ENCODE results near the gene ALMS1. TPM values are rescaled to one million over a fixed set of nuclear protein-coding genes. Genes with fewer than 3 reads are reported as not detected.
"Not testable (repeated sequence)": the region's sequence is repeated elsewhere in the genome, so short reads cannot be mapped to it uniquely, and the experiment has no call there.

ALMS1 gene
- total RNA-seq, 1 donor from 2014 or later, result 12.8 TPM

DNA sequence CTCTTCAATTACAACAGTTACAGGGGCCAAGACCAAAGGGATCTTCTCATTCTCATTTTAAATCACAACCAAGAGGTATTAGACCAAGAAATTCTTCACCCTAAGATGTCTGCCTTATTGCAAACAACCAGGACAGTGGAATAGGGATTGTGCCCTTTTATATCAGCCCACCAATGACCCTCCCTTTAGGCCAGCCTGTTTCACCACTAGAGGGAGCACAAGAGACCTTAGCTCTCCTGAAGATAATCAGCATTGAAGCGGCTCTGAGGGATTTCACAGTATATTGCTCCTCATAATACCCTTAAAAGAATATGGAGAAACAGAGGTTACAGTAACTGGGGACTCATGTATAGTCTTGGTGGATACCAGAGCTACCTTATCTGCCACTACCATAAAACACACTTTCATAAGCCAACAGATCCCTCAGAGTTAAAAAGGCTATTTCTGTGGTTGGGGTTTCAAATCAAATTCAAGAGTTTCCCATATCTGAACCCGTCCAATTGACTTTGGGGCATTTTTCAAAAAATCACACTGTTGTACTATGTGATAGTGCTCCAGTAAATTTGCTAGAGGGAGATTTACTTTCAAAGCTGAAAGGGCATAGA, 245.1 kb downstream of the ALMS1 start:
- H3K27ac ChIP-seq; H3K36me3 ChIP-seq; H3K9me3 ChIP-seq; DNase-seq (ENCODE audit: low spot score in 2 of 2); H3K27me3 ChIP-seq; intact Hi-C loops (cut with DNase I); H3K4me3 ChIP-seq; H3K4me1 ChIP-seq: not testable (repeated sequence)
- TF ChIP-seq, protein P1, sequence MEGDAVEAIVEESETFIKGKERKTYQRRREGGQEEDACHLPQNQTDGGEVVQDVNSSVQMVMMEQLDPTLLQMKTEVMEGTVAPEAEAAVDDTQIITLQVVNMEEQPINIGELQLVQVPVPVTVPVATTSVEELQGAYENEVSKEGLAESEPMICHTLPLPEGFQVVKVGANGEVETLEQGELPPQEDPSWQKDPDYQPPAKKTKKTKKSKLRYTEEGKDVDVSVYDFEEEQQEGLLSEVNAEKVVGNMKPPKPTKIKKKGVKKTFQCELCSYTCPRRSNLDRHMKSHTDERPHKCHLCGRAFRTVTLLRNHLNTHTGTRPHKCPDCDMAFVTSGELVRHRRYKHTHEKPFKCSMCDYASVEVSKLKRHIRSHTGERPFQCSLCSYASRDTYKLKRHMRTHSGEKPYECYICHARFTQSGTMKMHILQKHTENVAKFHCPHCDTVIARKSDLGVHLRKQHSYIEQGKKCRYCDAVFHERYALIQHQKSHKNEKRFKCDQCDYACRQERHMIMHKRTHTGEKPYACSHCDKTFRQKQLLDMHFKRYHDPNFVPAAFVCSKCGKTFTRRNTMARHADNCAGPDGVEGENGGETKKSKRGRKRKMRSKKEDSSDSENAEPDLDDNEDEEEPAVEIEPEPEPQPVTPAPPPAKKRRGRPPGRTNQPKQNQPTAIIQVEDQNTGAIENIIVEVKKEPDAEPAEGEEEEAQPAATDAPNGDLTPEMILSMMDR (IDR thresholded peaks at IDR 0.05), result peak in 1 of 3 experiments; percentile 13

DNA sequence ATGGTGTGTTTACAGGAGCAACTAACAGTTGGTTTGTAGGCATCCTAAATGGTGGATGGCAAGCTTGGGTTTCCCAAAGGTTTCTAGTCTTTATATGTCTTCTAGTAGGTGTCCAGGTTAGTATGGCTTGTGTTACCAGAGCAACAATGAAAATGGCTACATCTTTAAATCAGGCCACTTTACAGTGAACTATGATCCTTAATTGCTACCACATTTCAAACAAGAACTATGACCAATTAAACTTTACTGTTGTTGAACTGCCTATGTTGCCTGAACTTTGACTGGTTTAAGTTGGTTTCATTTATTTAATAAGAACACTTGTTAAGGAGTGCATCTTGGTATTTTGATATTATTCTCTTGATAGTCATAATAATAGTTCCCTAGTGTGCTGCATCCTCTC, 251.3 kb downstream of the ALMS1 start:
- H3K27me3 ChIP-seq; H3K27ac ChIP-seq; H3K9me3 ChIP-seq; H3K4me1 ChIP-seq; intact Hi-C loops (cut with DNase I); DNase-seq (ENCODE audit: low spot score in 2 of 2); H3K36me3 ChIP-seq; H3K4me3 ChIP-seq: not testable (repeated sequence)

DNA sequence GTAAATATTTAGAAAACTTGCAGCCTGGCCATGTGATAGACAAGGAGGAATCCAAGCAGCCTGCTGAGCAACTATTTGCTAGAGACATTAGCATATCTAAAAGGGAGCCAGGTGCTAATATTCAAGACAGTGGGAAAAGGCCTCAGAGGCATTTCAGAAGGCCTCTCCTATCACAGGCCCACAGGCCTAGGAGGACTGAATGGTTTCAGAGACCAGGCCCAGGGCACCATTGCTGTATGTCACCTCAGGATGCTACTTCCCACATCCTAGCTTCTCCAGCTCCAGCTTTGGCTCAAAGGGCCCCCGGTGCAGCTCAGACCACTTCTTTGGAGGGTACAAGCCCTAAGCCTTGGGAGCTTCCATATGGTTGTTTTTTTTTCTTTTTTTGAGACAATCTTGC, 252.8 kb downstream of the ALMS1 start:
- no peak overlapping the region for H3K4me3 ChIP-seq
- no peaks in the 10 kb centered on the region for H3K36me3 ChIP-seq
- intact Hi-C loops (cut with DNase I), result no loop called here
- TF ChIP-seq, protein P1 (IDR thresholded peaks at IDR 0.05), result no peak
- H3K4me1 ChIP-seq, result no peaks in the 10 kb centered on the region
- H3K9me3 ChIP-seq, result no peaks in the 10 kb centered on the region
- no peaks in the 10 kb centered on the region for H3K27me3 ChIP-seq
- DNase-seq (ENCODE audit: low spot score in 2 of 2), result no peak
- no peak overlapping the region for H3K27ac ChIP-seq

DNA sequence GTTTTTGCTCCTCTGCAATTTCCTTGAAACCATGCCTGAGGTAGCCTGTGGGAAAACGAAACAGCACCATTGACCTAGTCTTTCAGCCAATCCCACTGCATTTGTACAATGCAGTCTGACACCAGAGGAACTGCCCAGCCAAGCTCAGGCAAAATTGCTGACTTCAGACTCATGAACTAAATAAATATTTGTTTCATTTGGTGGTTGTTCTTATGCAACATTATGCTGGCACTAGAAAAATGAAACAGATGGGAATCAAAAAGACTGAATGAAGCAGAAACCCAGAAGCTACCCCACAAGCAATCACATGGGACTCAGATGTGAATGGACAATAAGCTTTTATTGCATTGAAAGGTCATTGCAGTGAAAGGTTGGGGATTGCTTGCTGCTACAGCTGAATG, 254.9 kb downstream of the ALMS1 start:
- H3K9me3 ChIP-seq, result no peaks in the 10 kb centered on the region
- no peak overlapping the region for H3K4me3 ChIP-seq
- H3K4me1 ChIP-seq, result no peaks in the 10 kb centered on the region
- DNase-seq (ENCODE audit: low spot score in 2 of 2), result no peak
- intact Hi-C loops (cut with DNase I), result no loop called here
- H3K27ac ChIP-seq, result no peak overlapping the region
- no peaks in the 10 kb centered on the region for H3K27me3 ChIP-seq
- TF ChIP-seq, protein P1 (IDR thresholded peaks at IDR 0.05), result no peak
- no peaks in the 10 kb centered on the region for H3K36me3 ChIP-seq

DNA sequence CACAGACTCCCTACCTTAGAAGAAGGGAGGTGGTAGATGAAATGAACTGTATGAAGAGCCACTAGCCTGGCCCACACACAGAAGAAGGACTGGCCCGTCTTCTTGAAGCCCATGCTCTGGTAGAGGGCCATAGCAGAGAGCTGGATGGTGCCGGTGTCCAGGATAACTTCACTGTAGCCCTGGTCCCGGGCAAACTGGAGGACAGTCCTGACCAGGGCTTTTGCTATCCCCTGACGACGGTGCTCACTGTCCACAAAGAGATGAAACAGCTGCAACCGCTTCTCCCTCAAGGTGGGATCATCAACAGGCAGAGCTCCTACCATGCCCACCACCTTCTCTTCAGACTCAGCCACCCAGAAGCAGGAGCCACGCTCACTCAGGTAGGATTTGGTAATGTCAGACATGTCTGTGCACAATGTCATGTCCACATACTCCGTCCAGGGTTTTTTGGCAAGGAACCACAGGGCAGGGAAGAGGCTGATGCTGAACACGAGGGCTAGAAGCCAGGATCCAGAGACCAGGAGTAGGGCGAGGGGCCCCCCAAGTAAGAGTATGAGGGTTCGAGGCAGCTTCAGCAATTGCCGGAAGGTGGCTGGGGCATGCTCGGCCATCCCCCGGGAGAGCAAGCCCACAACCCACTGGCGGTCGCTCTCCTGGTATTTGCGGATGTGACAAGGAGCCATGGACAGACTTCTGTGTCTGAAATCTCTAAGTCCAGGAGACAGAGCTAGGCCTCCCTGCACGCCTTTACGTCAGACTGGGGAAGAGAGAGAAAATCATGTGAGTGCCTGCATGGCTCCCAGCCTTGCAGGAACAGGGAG, 255.5 kb downstream of the ALMS1 start:
- Histone ChIP-seq H3K27me3 (no peaks in the 10 kb centered on the region), H3K36me3 (no peaks in the 10 kb centered on the region), H3K27ac (no peak overlapping the region), H3K9me3 (no peaks in the 10 kb centered on the region), H3K4me1 (no peaks in the 10 kb centered on the region), H3K4me3 (no peak overlapping the region)
- DNase-seq (ENCODE audit: low spot score in 2 of 2), result no peak
- TF ChIP-seq, protein P1 (IDR thresholded peaks at IDR 0.05), result no peak
- intact Hi-C loops (cut with DNase I), result no loop called here

DNA sequence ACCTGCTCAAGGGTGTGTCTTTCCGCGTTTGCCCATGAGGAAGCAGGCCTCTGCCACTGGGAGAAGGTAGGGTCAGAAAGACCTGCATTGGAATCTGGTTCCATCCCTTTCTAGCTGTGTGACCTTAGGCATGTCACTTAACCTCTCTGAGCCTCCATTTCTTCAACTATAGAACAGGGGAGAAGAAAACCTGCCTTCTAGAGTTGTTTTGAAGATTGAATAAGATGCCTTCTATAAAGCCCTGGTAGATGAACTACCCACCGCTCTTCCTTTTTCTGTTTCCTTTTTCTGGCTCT, 256.1 kb downstream of the ALMS1 start:
- H3K27ac ChIP-seq, result no peak overlapping the region
- no peaks in the 10 kb centered on the region for H3K27me3 ChIP-seq
- intact Hi-C loops (cut with DNase I), result no loop called here
- DNase-seq (ENCODE audit: low spot score in 2 of 2), result no peak
- no peaks in the 10 kb centered on the region for H3K9me3 ChIP-seq
- H3K4me1 ChIP-seq, result no peaks in the 10 kb centered on the region
- no peaks in the 10 kb centered on the region for H3K36me3 ChIP-seq
- no peak overlapping the region for H3K4me3 ChIP-seq
- TF ChIP-seq, protein P1 (IDR thresholded peaks at IDR 0.05), result no peak
